Activated naive CD8-positive, alpha-beta T cell (primary cell): ENCODE data around the gene RAD21L1.

Experiments used
- H3K27ac Mint-ChIP-seq: one replicate; pipeline ENCODE4 v1.8.0; 2021; ENCODE audit warnings: mixed read lengths
- H3K27me3 Mint-ChIP-seq: one replicate; pipeline ENCODE4 v1.8.0; 2021; ENCODE audit warnings: mixed read lengths
- H3K36me3 Mint-ChIP-seq: one replicate; pipeline ENCODE4 v1.8.0; 2021; ENCODE audit warnings: mixed read lengths
- H3K4me1 Mint-ChIP-seq: one replicate; pipeline ENCODE4 v1.8.0; 2021; ENCODE audit warnings: low read depth, mixed read lengths
- H3K4me3 Mint-ChIP-seq: one replicate; pipeline ENCODE4 v1.8.0; 2021; ENCODE audit warnings: mild to moderate bottlenecking, mixed read lengths
- H3K9me3 Mint-ChIP-seq: one replicate; pipeline ENCODE4 v1.8.0; 2021; ENCODE audit warnings: low read depth, mixed read lengths

Gene RAD21L1

GRCh38 chr20:1281279-1282057 lies 55.6 kb downstream of the RAD21L1 start:
- H3K4me1 Mint-ChIP-seq: peaks cover 69% of the 10 kb centered on the region
- H3K36me3 Mint-ChIP-seq: peaks cover 2% of the 10 kb centered on the region
- peak overlapping the region; percentile 87 for H3K27ac Mint-ChIP-seq
- H3K9me3 Mint-ChIP-seq: no peaks in the 10 kb centered on the region
- H3K4me3 Mint-ChIP-seq: peak overlapping the region; percentile 66
- no peaks in the 10 kb centered on the region for H3K27me3 Mint-ChIP-seq

GRCh38 chr20:1282966-1283365 lies 57.1 kb downstream of the RAD21L1 start:
- peaks cover 83% of the 10 kb centered on the region for H3K4me1 Mint-ChIP-seq
- H3K27ac Mint-ChIP-seq: peak overlapping the region; percentile 10
- H3K9me3 Mint-ChIP-seq: no peaks in the 10 kb centered on the region
- H3K27me3 Mint-ChIP-seq: no peaks in the 10 kb centered on the region
- peaks cover 4% of the 10 kb centered on the region for H3K36me3 Mint-ChIP-seq
- no peak overlapping the region for H3K4me3 Mint-ChIP-seq

- peaks cover 7% of the 10 kb centered on the region for H3K36me3 Mint-ChIP-seq
- H3K27me3 Mint-ChIP-seq: no peaks in the 10 kb centered on the region
- H3K4me3 Mint-ChIP-seq: no peak overlapping the region
- H3K4me1 Mint-ChIP-seq: peaks cover 88% of the 10 kb centered on the region
- H3K9me3 Mint-ChIP-seq: no peaks in the 10 kb centered on the region
- peak overlapping the region; percentile 10 for H3K27ac Mint-ChIP-seq
Measured at GRCh38 chr20:1283522-1284510, 58.0 kb downstream of the RAD21L1 start.

GRCh38 chr20:1286267-1287024 lies 60.6 kb downstream of the RAD21L1 start:
- Mint-ChIP-seq H3K27ac (peak overlapping the region; percentile 95), H3K36me3 (peaks cover 7% of the 10 kb centered on the region), H3K27me3 (no peaks in the 10 kb centered on the region), H3K4me3 (peak overlapping the region; percentile 85), H3K4me1 (peaks cover 80% of the 10 kb centered on the region), H3K9me3 (no peaks in the 10 kb centered on the region)

- peak overlapping the region; percentile 85 for H3K4me3 Mint-ChIP-seq
- H3K27me3 Mint-ChIP-seq: no peaks in the 10 kb centered on the region
- no peaks in the 10 kb centered on the region for H3K9me3 Mint-ChIP-seq
- H3K36me3 Mint-ChIP-seq: peaks cover 7% of the 10 kb centered on the region
- H3K4me1 Mint-ChIP-seq: peaks cover 81% of the 10 kb centered on the region
- peak overlapping the region; percentile 95 for H3K27ac Mint-ChIP-seq
Measured at GRCh38 chr20:1287306-1287705, 61.5 kb downstream of the RAD21L1 start.

- no peaks in the 10 kb centered on the region for H3K27me3 Mint-ChIP-seq
- peaks cover 82% of the 10 kb centered on the region for H3K4me1 Mint-ChIP-seq
- H3K9me3 Mint-ChIP-seq: no peaks in the 10 kb centered on the region
- peak overlapping the region; percentile 95 for H3K27ac Mint-ChIP-seq
- peaks cover 7% of the 10 kb centered on the region for H3K36me3 Mint-ChIP-seq
- H3K4me3 Mint-ChIP-seq: peak overlapping the region; percentile 85
Measured at GRCh38 chr20:1287787-1288569, 62.1 kb downstream of the RAD21L1 start.

GRCh38 chr20:1291191-1291741 lies 65.4 kb downstream of the RAD21L1 start:
- Mint-ChIP-seq H3K4me3 (no peak overlapping the region), H3K9me3 (no peaks in the 10 kb centered on the region), H3K27me3 (no peaks in the 10 kb centered on the region), H3K36me3 (peaks cover 5% of the 10 kb centered on the region), H3K27ac (no peak overlapping the region), H3K4me1 (peaks cover 57% of the 10 kb centered on the region)

GRCh38 chr20:1292620-1293019 lies 66.8 kb downstream of the RAD21L1 start:
- Mint-ChIP-seq H3K4me3 (no peak overlapping the region), H3K36me3 (peaks cover 3% of the 10 kb centered on the region), H3K9me3 (no peaks in the 10 kb centered on the region), H3K4me1 (peaks cover 44% of the 10 kb centered on the region), H3K27me3 (no peaks in the 10 kb centered on the region), H3K27ac (no peak overlapping the region)

- no peaks in the 10 kb centered on the region for H3K9me3 Mint-ChIP-seq
- no peak overlapping the region for H3K27ac Mint-ChIP-seq
- H3K4me3 Mint-ChIP-seq: no peak overlapping the region
- H3K27me3 Mint-ChIP-seq: no peaks in the 10 kb centered on the region
- peaks cover 2% of the 10 kb centered on the region for H3K36me3 Mint-ChIP-seq
- peaks cover 39% of the 10 kb centered on the region for H3K4me1 Mint-ChIP-seq
Measured at GRCh38 chr20:1293641-1294379, 68.0 kb downstream of the RAD21L1 start.

- Mint-ChIP-seq H3K27ac (no peak overlapping the region), H3K9me3 (no peaks in the 10 kb centered on the region), H3K4me3 (no peak overlapping the region), H3K4me1 (peaks cover 42% of the 10 kb centered on the region), H3K36me3 (peaks cover 2% of the 10 kb centered on the region), H3K27me3 (no peaks in the 10 kb centered on the region)
Measured at GRCh38 chr20:1294497-1294896, 68.7 kb downstream of the RAD21L1 start.

GRCh38 chr20:1295276-1295930 lies 69.6 kb downstream of the RAD21L1 start:
- Mint-ChIP-seq H3K27ac (no peak overlapping the region), H3K4me3 (no peak overlapping the region), H3K36me3 (peaks cover 2% of the 10 kb centered on the region), H3K9me3 (no peaks in the 10 kb centered on the region), H3K4me1 (peaks cover 49% of the 10 kb centered on the region), H3K27me3 (no peaks in the 10 kb centered on the region)

- Mint-ChIP-seq H3K27ac (no peak overlapping the region), H3K4me1 (peaks cover 49% of the 10 kb centered on the region), H3K27me3 (no peaks in the 10 kb centered on the region), H3K4me3 (no peak overlapping the region), H3K9me3 (no peaks in the 10 kb centered on the region), H3K36me3 (peaks cover 2% of the 10 kb centered on the region)
Measured at GRCh38 chr20:1296117-1296610, 70.3 kb downstream of the RAD21L1 start.

- H3K27ac Mint-ChIP-seq: no peak overlapping the region
Measured at GRCh38 chr20:1296922-1297321, 71.1 kb downstream of the RAD21L1 start.

More at GRCh38 chr20:1296922-1297321, 71.1 kb downstream of the RAD21L1 start:
- Mint-ChIP-seq H3K9me3 (no peaks in the 10 kb centered on the region), H3K4me1 (peaks cover 44% of the 10 kb centered on the region), H3K27me3 (no peaks in the 10 kb centered on the region), H3K4me3 (no peak overlapping the region), H3K36me3 (peaks cover 2% of the 10 kb centered on the region)
